AG09319 (cell line): Measurements from ENCODE around the gene KLHL18.

Experiments used
- DNase-seq: peaks from one replicate; pipeline ENCODE4 v3.0.0-alpha.2; 2010; ENCODE audit warnings: low read depth; ENCODE audit errors: extremely low read depth
- TF ChIP-seq, protein P1 (sequence below): IDR thresholded peaks from 2 replicates; pipeline ENCODE4 v1.5.1; 2011; ENCODE audit warnings: low read depth, mild to moderate bottlenecking, inconsistent platforms, low read length, moderate library complexity

KLHL18 gene

DNA sequence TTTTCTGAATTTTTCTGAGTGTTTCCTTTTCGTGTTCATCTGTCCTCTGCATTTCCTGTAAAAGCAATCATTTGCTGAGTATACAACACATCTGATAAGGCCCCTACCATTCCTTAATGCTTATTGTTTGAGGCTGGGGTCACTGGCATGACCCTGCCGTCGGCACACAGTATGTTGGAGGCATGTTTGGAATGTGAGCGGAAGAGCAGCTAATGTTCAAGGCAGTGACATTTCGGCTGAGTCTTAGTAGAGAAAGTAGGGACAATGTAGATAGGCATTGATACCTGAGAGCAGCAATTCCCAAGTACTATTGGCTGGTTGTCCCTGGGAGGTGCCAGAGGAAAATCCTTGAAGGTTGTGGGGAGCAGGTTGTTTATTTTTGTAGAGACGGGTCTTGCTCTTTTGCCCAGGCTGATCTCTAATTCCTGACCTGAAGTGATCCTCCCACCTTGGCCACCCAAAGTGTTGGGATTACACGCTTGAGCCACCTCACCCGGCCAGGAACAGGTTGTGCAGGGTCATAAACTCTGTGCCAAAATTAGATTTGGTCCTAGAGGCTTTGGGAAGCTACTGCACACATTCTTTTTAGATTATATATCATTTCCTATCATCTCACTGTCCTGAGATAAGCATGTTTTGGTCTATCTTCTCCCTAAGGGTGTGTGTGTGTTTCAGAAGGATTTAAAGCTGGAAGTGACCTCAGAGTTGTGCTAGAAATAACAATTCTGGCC, 111.6 kb downstream of the KLHL18 start:
- TF ChIP-seq, protein P1, sequence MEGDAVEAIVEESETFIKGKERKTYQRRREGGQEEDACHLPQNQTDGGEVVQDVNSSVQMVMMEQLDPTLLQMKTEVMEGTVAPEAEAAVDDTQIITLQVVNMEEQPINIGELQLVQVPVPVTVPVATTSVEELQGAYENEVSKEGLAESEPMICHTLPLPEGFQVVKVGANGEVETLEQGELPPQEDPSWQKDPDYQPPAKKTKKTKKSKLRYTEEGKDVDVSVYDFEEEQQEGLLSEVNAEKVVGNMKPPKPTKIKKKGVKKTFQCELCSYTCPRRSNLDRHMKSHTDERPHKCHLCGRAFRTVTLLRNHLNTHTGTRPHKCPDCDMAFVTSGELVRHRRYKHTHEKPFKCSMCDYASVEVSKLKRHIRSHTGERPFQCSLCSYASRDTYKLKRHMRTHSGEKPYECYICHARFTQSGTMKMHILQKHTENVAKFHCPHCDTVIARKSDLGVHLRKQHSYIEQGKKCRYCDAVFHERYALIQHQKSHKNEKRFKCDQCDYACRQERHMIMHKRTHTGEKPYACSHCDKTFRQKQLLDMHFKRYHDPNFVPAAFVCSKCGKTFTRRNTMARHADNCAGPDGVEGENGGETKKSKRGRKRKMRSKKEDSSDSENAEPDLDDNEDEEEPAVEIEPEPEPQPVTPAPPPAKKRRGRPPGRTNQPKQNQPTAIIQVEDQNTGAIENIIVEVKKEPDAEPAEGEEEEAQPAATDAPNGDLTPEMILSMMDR = no peak
- DNase-seq = no peak

DNA sequence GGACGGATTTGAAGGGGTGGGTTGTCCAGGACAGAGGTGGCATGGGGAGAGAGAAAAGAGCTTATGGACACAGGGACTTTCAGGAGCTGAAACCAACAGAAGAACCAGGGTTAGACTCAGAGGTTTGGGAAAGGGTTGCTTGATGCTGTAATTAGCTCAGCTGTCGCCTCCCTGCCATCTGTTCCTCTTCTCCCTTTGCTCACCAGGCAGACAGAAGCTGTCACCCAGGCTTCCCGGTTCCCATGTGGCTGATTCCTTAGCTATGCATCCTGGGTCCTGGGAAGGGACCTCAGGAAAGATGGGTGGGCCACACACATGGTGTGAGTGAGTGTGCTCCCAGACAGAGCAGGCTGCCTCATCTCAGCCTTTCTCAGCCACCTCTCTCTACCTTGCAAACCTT, 112.1 kb downstream of the KLHL18 start:
- TF ChIP-seq, protein P1 = no peak
- no peak for DNase-seq
